ENCODE data around the gene C1QTNF8. TPM values are rescaled to one million over a fixed set of nuclear protein-coding genes. Genes with fewer than 3 reads are reported as not detected.

Gene C1QTNF8
- total RNA-seq, 1 donor from 2014 or later = not detected

- Histone ChIP-seq H3K27me3 (ENCODE audit: control insufficient read depth, insufficient read depth, low read length) (no peaks in the 10 kb centered on the region), H3K36me3 (ENCODE audit: control insufficient read depth, insufficient read depth, low read length) (no peaks in the 10 kb centered on the region), H3K4me3 (ENCODE audit: low read depth, low read length) (no peak overlapping the region)
- TF ChIP-seq CTCF (IDR thresholded peaks at IDR 0.05; ENCODE audit: insufficient read depth, low read length, severe bottlenecking) = no peak
- no peak for FAIRE-seq
- DNase-seq (ENCODE audit: low read depth) = no peak
These were observed 16.6 kb upstream of the C1QTNF8 start for GRCh38 chr16:1112506-1113184.

GRCh38 chr16:1109648-1110047, 13.6 kb upstream of the C1QTNF8 start:
- Histone ChIP-seq H3K27me3 (ENCODE audit: control insufficient read depth, insufficient read depth, low read length) (no peaks in the 10 kb centered on the region), H3K36me3 (ENCODE audit: control insufficient read depth, insufficient read depth, low read length) (no peaks in the 10 kb centered on the region), H3K4me3 (ENCODE audit: low read depth, low read length) (no peak overlapping the region)
- no peak for TF ChIP-seq CTCF (IDR thresholded peaks at IDR 0.05; ENCODE audit: insufficient read depth, low read length, severe bottlenecking)
- FAIRE-seq = no peak
- no peak for DNase-seq (ENCODE audit: low read depth)

GRCh38 chr16:1108299-1109252, 12.5 kb upstream of the C1QTNF8 start:
- DNase-seq (ENCODE audit: low read depth) (no peak), FAIRE-seq (no peak)
- no peak overlapping the region for H3K4me3 ChIP-seq (ENCODE audit: low read depth, low read length)
- no peaks in the 10 kb centered on the region for H3K27me3 ChIP-seq (ENCODE audit: control insufficient read depth, insufficient read depth, low read length)
- no peaks in the 10 kb centered on the region for H3K36me3 ChIP-seq (ENCODE audit: control insufficient read depth, insufficient read depth, low read length)
- no peak for TF ChIP-seq CTCF (IDR thresholded peaks at IDR 0.05; ENCODE audit: insufficient read depth, low read length, severe bottlenecking)

GRCh38 chr16:1107731-1108130, 11.7 kb upstream of the C1QTNF8 start:
- no peak for TF ChIP-seq CTCF (IDR thresholded peaks at IDR 0.05; ENCODE audit: insufficient read depth, low read length, severe bottlenecking)
- Histone ChIP-seq H3K36me3 (ENCODE audit: control insufficient read depth, insufficient read depth, low read length) (no peaks in the 10 kb centered on the region), H3K27me3 (ENCODE audit: control insufficient read depth, insufficient read depth, low read length) (no peaks in the 10 kb centered on the region), H3K4me3 (ENCODE audit: low read depth, low read length) (no peak overlapping the region)
- FAIRE-seq (no peak), DNase-seq (ENCODE audit: low read depth) (no peak)

DNA sequence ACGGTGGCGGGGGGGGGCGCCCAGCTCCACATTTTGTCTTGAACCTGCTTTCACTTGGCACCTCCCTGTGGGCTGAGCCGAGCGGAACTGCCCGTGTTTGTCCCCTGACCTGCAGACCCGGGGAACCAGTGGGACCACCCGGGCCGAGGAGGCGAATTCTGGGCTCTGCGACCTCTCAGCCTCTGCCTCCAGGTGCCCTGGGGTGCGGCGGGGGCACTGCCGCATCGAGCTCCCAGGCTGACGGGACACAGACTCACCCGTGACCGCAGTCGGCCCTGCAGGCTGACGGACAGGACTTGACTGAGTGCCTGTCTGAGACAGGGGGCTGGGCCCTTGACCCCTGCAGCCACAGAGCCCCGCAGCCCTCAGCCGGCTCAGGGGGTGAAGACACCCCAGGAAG, 11.1 kb upstream of the C1QTNF8 start:
- H3K36me3 ChIP-seq (ENCODE audit: control insufficient read depth, insufficient read depth, low read length) = no peaks in the 10 kb centered on the region
- no peak for FAIRE-seq
- TF ChIP-seq CTCF (IDR thresholded peaks at IDR 0.05; ENCODE audit: insufficient read depth, low read length, severe bottlenecking) = no peak
- H3K27me3 ChIP-seq (ENCODE audit: control insufficient read depth, insufficient read depth, low read length) = no peaks in the 10 kb centered on the region
- DNase-seq (ENCODE audit: low read depth) = no peak
- H3K4me3 ChIP-seq (ENCODE audit: low read depth, low read length) = no peak overlapping the region
